Fibroblast of skin of left biceps (primary cell): ENCODE results near the gene ABCG1.

ENCODE experiments used
- DNase-seq, 2 experiments: peaks; one replicate each; pipeline ENCODE4 v3.0.0-alpha.2; 2013; ENCODE audit warnings: low read depth in 2 of 2

Gene ABCG1

GRCh38 chr21:42191696-42192595 is 27.0 kb upstream of the ABCG1 start:
- no peak for DNase-seq

- DNase-seq, result no peak
Measured at GRCh38 chr21:42193131-42193671, 25.7 kb upstream of the ABCG1 start.

GRCh38 chr21:42193721-42194120 is 25.2 kb upstream of the ABCG1 start:
- no peak for DNase-seq

GRCh38 chr21:42194863-42195262 is 24.1 kb upstream of the ABCG1 start:
- no peak for DNase-seq

GRCh38 chr21:42195378-42196031 is 23.4 kb upstream of the ABCG1 start:
- DNase-seq, result no peak

GRCh38 chr21:42198929-42199867 is 19.7 kb upstream of the ABCG1 start:
- DNase-seq, result peak; percentile 45 to 47

GRCh38 chr21:42199868-42200463 is 19.0 kb upstream of the ABCG1 start:
- no peak for DNase-seq

- no peak for DNase-seq
Measured at GRCh38 chr21:42200906-42201614, 17.9 kb upstream of the ABCG1 start.

- DNase-seq, result no peak
Measured at GRCh38 chr21:42201615-42202161, 17.3 kb upstream of the ABCG1 start.

- DNase-seq, result no peak
Measured at GRCh38 chr21:42202321-42202720, 16.6 kb upstream of the ABCG1 start.

GRCh38 chr21:42203321-42203720 is 15.6 kb upstream of the ABCG1 start:
- DNase-seq, result no peak

- no peak for DNase-seq
Measured at GRCh38 chr21:42203936-42204335, 15.0 kb upstream of the ABCG1 start.

GRCh38 chr21:42207426-42207825 is 11.5 kb upstream of the ABCG1 start:
- no peak for DNase-seq

GRCh38 chr21:42208036-42208435 is 10.9 kb upstream of the ABCG1 start:
- no peak for DNase-seq

- DNase-seq, result no peak
Measured at GRCh38 chr21:42208801-42209490, 10.0 kb upstream of the ABCG1 start.

- DNase-seq, result no peak
Measured at GRCh38 chr21:42209801-42210479, 9.0 kb upstream of the ABCG1 start.

GRCh38 chr21:42212266-42212665 is 6.7 kb upstream of the ABCG1 start:
- DNase-seq, result no peak

GRCh38 chr21:42213082-42213774 is 5.7 kb upstream of the ABCG1 start:
- DNase-seq, result no peak
